ENCODE measurements around the gene TSPEAR. TPM values are rescaled to one million over a fixed set of nuclear protein-coding genes. Genes with fewer than 3 reads are reported as not detected.
"Not testable (repeated sequence)": the region's sequence is repeated elsewhere in the genome, so short reads cannot be mapped to it uniquely, and the experiment has no call there.

Gene TSPEAR
- total and polyA plus RNA-seq, 10 donors = 0.02 to 0.22 (median 0.03) TPM; not detected in 7

- Histone ChIP-seq H3K4me3 (no peak overlapping the region), H3K27ac (no peak overlapping the region), H3K4me1 (peaks cover 0 to 10% (median 4%) of the 10 kb centered on the region in 6 donors), H3K36me3 (no peaks in the 10 kb centered on the region), H3K27me3 (replicated peaks in 1 of 7) (peaks cover 0 to 28% (median 0%) of the 10 kb centered on the region in 7 donors), H3K9me3 (peaks cover 3 to 37% (median 19%) of the 10 kb centered on the region in 8 donors)
- peak; percentile 70 for DNase-seq
- peak in 1 of 11 experiments; percentile 15 for TF ChIP-seq CTCF (IDR thresholded peaks at IDR 0.05 in 8 of 11, conservative IDR thresholded peaks at IDR 0.05 in 3 of 11)
- TF ChIP-seq POLR2AphosphoS5 (IDR thresholded peaks at IDR 0.05) = no peak
- WGBS, 5 donors = 37 to 51% (median 39%) methylated on average over 10 to 21 of the region's 21 CpGs
- intact Hi-C loops (cut with DNase I; ENCODE audit: low total_unique reads) = no loop called here
Measured at GRCh38 chr21:44574457-44575306, 136.7 kb downstream of the TSPEAR start.

- peak; percentile 73 for DNase-seq
- intact Hi-C loops (cut with DNase I; ENCODE audit: low total_unique reads); H3K36me3 ChIP-seq; H3K27ac ChIP-seq; H3K4me3 ChIP-seq: not testable (repeated sequence)
- peaks cover 0 to 24% (median 0%) of the 10 kb centered on the region in 7 donors for H3K27me3 ChIP-seq (replicated peaks in 1 of 7)
- peaks cover 3 to 37% (median 19%) of the 10 kb centered on the region in 8 donors for H3K9me3 ChIP-seq
- WGBS, 5 donors = 66 to 78% (median 71%) methylated on average over 13 to 22 of the region's 25 CpGs
- H3K4me1 ChIP-seq = peaks cover 0 to 10% (median 4%) of the 10 kb centered on the region in 6 donors
Measured at GRCh38 chr21:44573630-44574456, 137.5 kb downstream of the TSPEAR start, which contains the start of gene KRTAP10-4. Gene KRTAP10-4, plus strand, starts transcription at chr21:44573729. Its CDS starts 30 bp downstream, at chr21:44573759.

GRCh38 chr21:44572959-44573583 lies 138.3 kb downstream of the TSPEAR start:
- H3K27me3 ChIP-seq (replicated peaks in 1 of 7) = peaks cover 0 to 31% (median 0%) of the 10 kb centered on the region in 7 donors
- no peak overlapping the region for H3K27ac ChIP-seq
- H3K36me3 ChIP-seq = no peaks in the 10 kb centered on the region
- no peak overlapping the region for H3K4me3 ChIP-seq
- no peak for TF ChIP-seq POLR2AphosphoS5 (IDR thresholded peaks at IDR 0.05)
- no peak for TF ChIP-seq CTCF (IDR thresholded peaks at IDR 0.05 in 8 of 11, conservative IDR thresholded peaks at IDR 0.05 in 3 of 11)
- TF ChIP-seq POLR2A (IDR thresholded peaks at IDR 0.05) = no peak
- peak; percentile 14 for DNase-seq
- H3K4me1 ChIP-seq = peaks cover 0 to 10% (median 4%) of the 10 kb centered on the region in 6 donors
- 89 to 96% (median 91%) methylated on average over 9 to 15 of the region's 15 CpGs for WGBS, 5 donors
- H3K9me3 ChIP-seq = peaks cover 3 to 30% (median 19%) of the 10 kb centered on the region in 8 donors
- intact Hi-C loops (cut with DNase I; ENCODE audit: low total_unique reads) = no loop called here

Measured in spleen (tissue), 11 donors.